Prostate gland (tissue), 2 donors: ENCODE results near the gene SERTAD1.

ENCODE experiments used
- CTCF ChIP-seq, 4 experiments: fragments of 200-600 bp in 2 of 4; fragments of 450-650 bp in 2 of 4; sonication (generic) in 2 of 4; IDR thresholded peaks; 1 replicate in 3 of 4; 2 replicates in 1 of 4; pipeline ENCODE4 v1.5.1; 2016 to 2019; ENCODE audit warnings: antibody characterized with exemption in 4 of 4, mild to moderate bottlenecking in 2 of 4, moderate library complexity in 2 of 4
- POLR2A ChIP-seq: fragments of 450-650 bp; IDR thresholded peaks from one replicate; pipeline ENCODE4 v1.6.1; 2016; ENCODE audit warnings: antibody characterized with exemption, mild to moderate bottlenecking
- POLR2AphosphoS5 ChIP-seq: sonication (generic); formaldehyde crosslinking; IDR thresholded peaks from one replicate; pipeline ENCODE4 v1.6.1; 2017; ENCODE audit warnings: antibody characterized with exemption

- no peak for TF ChIP-seq CTCF (IDR thresholded peaks at IDR 0.05)
- TF ChIP-seq POLR2A = no peak
- TF ChIP-seq POLR2AphosphoS5 = no peak
These were observed 6.0 kb downstream of the SERTAD1 start for GRCh38 chr19:40419780-40420179.
